ENCODE results near the gene FAM228B.
"Not testable (repeated sequence)": the region's sequence is repeated elsewhere in the genome, so short reads cannot be mapped to it uniquely, and the experiment has no call there.

FAM228B gene

DNA sequence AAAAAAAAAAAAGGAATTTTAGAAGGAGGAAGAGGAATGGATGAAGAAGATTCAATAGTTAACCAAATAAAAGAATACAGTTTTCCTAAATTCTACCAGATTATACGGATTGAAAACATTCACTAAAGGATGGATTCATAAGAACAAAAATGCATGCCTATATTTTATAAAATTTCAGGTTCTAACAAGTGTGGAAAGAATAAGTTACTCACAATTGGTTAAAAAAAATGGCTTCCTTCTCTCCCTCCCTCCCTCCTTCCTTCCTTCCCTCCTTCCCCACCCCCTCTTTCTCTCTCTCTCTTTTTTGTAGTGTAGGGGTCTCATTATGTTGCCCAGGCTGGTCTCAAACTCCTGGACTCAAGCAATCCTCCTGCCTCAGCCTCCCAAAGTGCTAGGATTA, 37.0 kb upstream of the FAM228B start:
- TF ChIP-seq, protein P1, sequence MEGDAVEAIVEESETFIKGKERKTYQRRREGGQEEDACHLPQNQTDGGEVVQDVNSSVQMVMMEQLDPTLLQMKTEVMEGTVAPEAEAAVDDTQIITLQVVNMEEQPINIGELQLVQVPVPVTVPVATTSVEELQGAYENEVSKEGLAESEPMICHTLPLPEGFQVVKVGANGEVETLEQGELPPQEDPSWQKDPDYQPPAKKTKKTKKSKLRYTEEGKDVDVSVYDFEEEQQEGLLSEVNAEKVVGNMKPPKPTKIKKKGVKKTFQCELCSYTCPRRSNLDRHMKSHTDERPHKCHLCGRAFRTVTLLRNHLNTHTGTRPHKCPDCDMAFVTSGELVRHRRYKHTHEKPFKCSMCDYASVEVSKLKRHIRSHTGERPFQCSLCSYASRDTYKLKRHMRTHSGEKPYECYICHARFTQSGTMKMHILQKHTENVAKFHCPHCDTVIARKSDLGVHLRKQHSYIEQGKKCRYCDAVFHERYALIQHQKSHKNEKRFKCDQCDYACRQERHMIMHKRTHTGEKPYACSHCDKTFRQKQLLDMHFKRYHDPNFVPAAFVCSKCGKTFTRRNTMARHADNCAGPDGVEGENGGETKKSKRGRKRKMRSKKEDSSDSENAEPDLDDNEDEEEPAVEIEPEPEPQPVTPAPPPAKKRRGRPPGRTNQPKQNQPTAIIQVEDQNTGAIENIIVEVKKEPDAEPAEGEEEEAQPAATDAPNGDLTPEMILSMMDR (IDR thresholded peaks at IDR 0.05; ENCODE audit: extremely low read depth, insufficient read depth, missing control alignments), result no peak
- in situ Hi-C loops (cut with MboI; ENCODE audit: low pct_unique_long_range_greater_than_20kb, low sequenced_read_pairs, unreplicated experiment), result no loop called here
- DNase-seq (ENCODE audit: low spot score), result no peak

GRCh38 chr2:24087032-24087431, 36.2 kb upstream of the FAM228B start:
- DNase-seq (ENCODE audit: low spot score), result no peak
- in situ Hi-C loops (cut with MboI; ENCODE audit: low pct_unique_long_range_greater_than_20kb, low sequenced_read_pairs, unreplicated experiment), result no loop called here
- TF ChIP-seq, protein P1 (IDR thresholded peaks at IDR 0.05; ENCODE audit: extremely low read depth, insufficient read depth, missing control alignments), result no peak

DNA sequence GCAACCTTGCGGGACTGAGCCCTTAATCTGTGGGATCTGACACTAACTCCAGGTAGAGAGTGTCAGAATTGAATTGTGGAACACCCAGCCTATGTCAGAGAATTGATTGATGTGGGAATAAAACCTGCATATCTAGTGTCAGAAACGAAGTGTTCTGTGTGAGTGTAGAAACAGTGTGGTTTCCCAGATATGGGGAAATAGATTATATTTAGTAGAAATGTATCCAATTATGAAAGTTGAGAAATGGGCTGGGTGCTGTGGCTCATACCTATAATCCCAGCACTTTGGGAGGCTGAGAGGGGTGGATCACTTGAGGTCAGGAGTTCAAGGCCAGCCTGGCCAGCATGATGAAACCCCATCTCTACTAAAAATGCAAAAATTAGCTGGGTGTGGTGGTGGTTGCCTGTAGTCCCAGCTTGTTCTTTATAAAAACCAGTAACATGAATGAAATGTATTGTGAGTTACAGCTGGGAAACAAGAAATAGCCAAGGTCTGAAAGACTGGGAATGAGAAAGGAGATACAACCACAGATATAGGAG, 34.4 kb upstream of the FAM228B start:
- in situ Hi-C loops (cut with MboI; ENCODE audit: low pct_unique_long_range_greater_than_20kb, low sequenced_read_pairs, unreplicated experiment), result no loop called here
- TF ChIP-seq, protein P1 (IDR thresholded peaks at IDR 0.05; ENCODE audit: extremely low read depth, insufficient read depth, missing control alignments), result no peak
- no peak for DNase-seq (ENCODE audit: low spot score)

DNA sequence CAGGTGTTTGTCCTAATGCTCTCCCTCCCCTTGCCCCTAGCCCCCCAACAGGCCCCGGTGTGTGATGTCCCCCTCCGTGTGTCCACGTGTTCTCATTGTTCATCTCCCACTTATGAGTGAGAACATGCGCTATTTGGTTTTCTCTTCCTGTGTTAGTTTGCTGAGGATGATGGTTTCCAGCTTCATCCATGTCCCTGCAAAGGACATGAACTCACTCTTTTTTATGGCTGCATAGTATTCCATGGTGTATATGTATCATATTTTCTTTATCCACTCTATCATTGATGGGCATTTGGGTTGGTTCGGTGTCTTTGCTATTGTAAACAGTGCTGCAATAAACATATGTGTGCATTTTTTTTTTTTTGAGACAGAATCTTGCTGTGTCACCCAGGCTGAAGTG, 30.0 kb upstream of the FAM228B start:
- in situ Hi-C loops (cut with MboI; ENCODE audit: low pct_unique_long_range_greater_than_20kb, low sequenced_read_pairs, unreplicated experiment), result not testable (repeated sequence)

DNA sequence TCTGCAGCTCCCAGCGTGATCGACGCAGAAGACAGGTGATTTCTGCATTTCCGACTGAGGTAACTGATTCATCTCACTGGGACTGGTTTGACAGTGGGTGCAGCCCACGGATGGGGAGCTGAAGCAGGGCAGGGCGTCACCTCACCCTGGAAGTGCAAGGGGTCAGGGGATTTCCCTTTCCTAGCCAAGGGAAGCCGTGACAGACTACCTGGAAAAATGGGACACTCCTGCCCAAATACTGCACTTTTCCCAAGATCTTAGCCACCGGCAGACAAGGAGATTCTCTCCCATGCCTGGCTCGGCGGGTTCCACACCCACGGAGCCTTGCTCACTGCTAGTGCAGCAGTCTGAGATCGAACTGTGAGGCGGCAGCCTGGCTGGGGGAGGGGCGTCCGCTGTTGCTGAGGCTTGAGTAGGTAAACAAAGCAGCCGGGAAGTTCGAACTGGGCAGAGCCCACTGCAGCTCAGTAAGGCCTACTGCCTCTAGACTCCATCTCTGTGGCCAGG, 28.0 kb upstream of the FAM228B start:
- in situ Hi-C loops (cut with MboI; ENCODE audit: low pct_unique_long_range_greater_than_20kb, low sequenced_read_pairs, unreplicated experiment), result not testable (repeated sequence)

More for the DNA sequence above, 30.0 kb upstream of the FAM228B start:
- not testable (repeated sequence) for DNase-seq (ENCODE audit: low spot score)

GRCh38 chr2:24100732-24101131, 22.5 kb upstream of the FAM228B start:
- DNase-seq (ENCODE audit: low spot score); in situ Hi-C loops (cut with MboI; ENCODE audit: low pct_unique_long_range_greater_than_20kb, low sequenced_read_pairs, unreplicated experiment): not testable (repeated sequence)

More for the DNA sequence above, 28.0 kb upstream of the FAM228B start:
- not testable (repeated sequence) for DNase-seq (ENCODE audit: low spot score)

GRCh38 chr2:24101992-24102391, 21.3 kb upstream of the FAM228B start:
- in situ Hi-C loops (cut with MboI; ENCODE audit: low pct_unique_long_range_greater_than_20kb, low sequenced_read_pairs, unreplicated experiment), result no loop called here
- no peak for DNase-seq (ENCODE audit: low spot score)
- TF ChIP-seq, protein P1 (IDR thresholded peaks at IDR 0.05; ENCODE audit: extremely low read depth, insufficient read depth, missing control alignments), result no peak

- in situ Hi-C loops (cut with MboI; ENCODE audit: low pct_unique_long_range_greater_than_20kb, low sequenced_read_pairs, unreplicated experiment), result no loop called here
- TF ChIP-seq, protein P1 (IDR thresholded peaks at IDR 0.05; ENCODE audit: extremely low read depth, insufficient read depth, missing control alignments), result no peak
- DNase-seq (ENCODE audit: low spot score), result no peak
Observed at GRCh38 chr2:24102677-24103076, 20.6 kb upstream of the FAM228B start.
